ENCODE results near the gene SEMA5B. TPM values are rescaled to one million over a fixed set of nuclear protein-coding genes. Genes with fewer than 3 reads are reported as not detected.

Gene SEMA5B
- polyA plus RNA-seq, 1 of the 3 experiments (the other 2 are of a cell fraction), result 0.43 TPM

GRCh38 chr3:122946185-122946584 lies 81.4 kb downstream of the SEMA5B start:
- Histone ChIP-seq H4K20me1 (ENCODE audit: insufficient read depth) (no peaks in the 10 kb centered on the region), H3K9ac (no peak overlapping the region), H3K9me2 (no peaks in the 10 kb centered on the region), H3K4me1 (ENCODE audit: control insufficient read depth in 1 of 2, insufficient read depth in 2 of 2, low read depth in 1 of 2, low read length in 1 of 2) (peaks cover 10 to 12% of the 10 kb centered on the region in 2 experiments; a peak in 2 of 4 replicates), H3K79me2 (ENCODE audit: insufficient read depth) (no peaks in the 10 kb centered on the region), H3K4me2 (no peak overlapping the region), H3K36me3 (replicated peaks in 1 of 2; ENCODE audit: control insufficient read depth in 1 of 2, insufficient read depth in 2 of 2, low read length in 1 of 2) (no peaks in the 10 kb centered on the region), H3K27me3 (ENCODE audit: insufficient read depth) (no peaks in the 10 kb centered on the region), H3K27ac (ENCODE audit: low read depth in 2 of 2, low read length in 1 of 2) (no peak overlapping the region), H3K9me3 (no peaks in the 10 kb centered on the region), H3K4me3 (ENCODE audit: low read depth in 2 of 2, low read length in 1 of 2) (no peak overlapping the region), H2AFZ (ENCODE audit: low read depth) (no peak overlapping the region), H3F3A (replicated peaks; ENCODE audit: insufficient read depth) (no peaks in the 10 kb centered on the region)
- no peak for DNase-seq
- ChIA-PET POLR2A (no interaction called here), CTCF (interaction anchor here (0.8 to 15.7 kb wide), 3 partner anchors 10 to 92 kb away, joined by 3 to 342 read pairs (median 8); partner anchors contain the start of gene SEMA5B)
- TF ChIP-seq TAF1 (IDR thresholded peaks at IDR 0.05; ENCODE audit: borderline replicate concordance, low read depth, low read length) (no peak), NRF1 (IDR thresholded peaks at IDR 0.05; ENCODE audit: low read depth, low read length) (no peak), MEF2A (IDR thresholded peaks at IDR 0.05; ENCODE audit: borderline replicate concordance, low read depth) (no peak), JUND (IDR thresholded peaks at IDR 0.05) (no peak), SMC3 (IDR thresholded peaks at IDR 0.05; ENCODE audit: low read depth, low read length) (no peak), USF1 (IDR thresholded peaks at IDR 0.05; ENCODE audit: borderline replicate concordance, low read depth) (no peak), TCF12 (IDR thresholded peaks at IDR 0.05) (no peak), CTCF (IDR thresholded peaks at IDR 0.05) (no peak), CHD2 (IDR thresholded peaks at IDR 0.05; ENCODE audit: low read length, partially characterized antibody) (no peak), YY1 (IDR thresholded peaks at IDR 0.05; ENCODE audit: low read depth) (no peak), FOXM1 (IDR thresholded peaks at IDR 0.05; ENCODE audit: low read depth) (no peak), EP300 (IDR thresholded peaks at IDR 0.05; ENCODE audit: borderline replicate concordance in 1 of 2, low read depth in 1 of 2, low read length in 1 of 2) (no peak), FOSL2 (IDR thresholded peaks at IDR 0.05; ENCODE audit: borderline replicate concordance, low read depth) (no peak), GABPA (IDR thresholded peaks at IDR 0.05; ENCODE audit: low read depth) (no peak), GATA2 (CRISPR knock-in tag; IDR thresholded peaks at IDR 0.05) (no peak), USF2 (IDR thresholded peaks at IDR 0.05; ENCODE audit: borderline replicate concordance, low read depth, low read length) (no peak), RCOR1 (IDR thresholded peaks at IDR 0.05; ENCODE audit: low read length) (no peak), MXI1 (IDR thresholded peaks at IDR 0.05; ENCODE audit: low read depth, low read length) (no peak)
